Sigmoid colon (tissue), 4 donors: ENCODE data around the gene CAST.

Experiments
- POLR2A ChIP-seq, 2 donors: fragments of 450-650 bp; IDR thresholded peaks; one replicate each; pipeline ENCODE4 v1.6.1; 2016; ENCODE audit warnings: antibody characterized with exemption in 2 of 2, mild to moderate bottlenecking in 2 of 2, moderate library complexity in 2 of 2
- POLR2AphosphoS5 ChIP-seq, 4 donors: sonication (generic); formaldehyde crosslinking; IDR thresholded peaks; one replicate each; pipeline ENCODE4 v1.6.1; 2017; ENCODE audit warnings: antibody characterized with exemption in 4 of 4
- TF ChIP-seq, protein P1 (sequence below), 4 experiments: fragments of 450-650 bp in 3 of 4; fragments of 200-600 bp in 1 of 4; IDR thresholded peaks; one replicate each; pipeline ENCODE4 v1.5.1; 2016 to 2019; ENCODE audit warnings: antibody characterized with exemption in 4 of 4, mild to moderate bottlenecking in 3 of 4, moderate library complexity in 2 of 4

- TF ChIP-seq, protein P1, sequence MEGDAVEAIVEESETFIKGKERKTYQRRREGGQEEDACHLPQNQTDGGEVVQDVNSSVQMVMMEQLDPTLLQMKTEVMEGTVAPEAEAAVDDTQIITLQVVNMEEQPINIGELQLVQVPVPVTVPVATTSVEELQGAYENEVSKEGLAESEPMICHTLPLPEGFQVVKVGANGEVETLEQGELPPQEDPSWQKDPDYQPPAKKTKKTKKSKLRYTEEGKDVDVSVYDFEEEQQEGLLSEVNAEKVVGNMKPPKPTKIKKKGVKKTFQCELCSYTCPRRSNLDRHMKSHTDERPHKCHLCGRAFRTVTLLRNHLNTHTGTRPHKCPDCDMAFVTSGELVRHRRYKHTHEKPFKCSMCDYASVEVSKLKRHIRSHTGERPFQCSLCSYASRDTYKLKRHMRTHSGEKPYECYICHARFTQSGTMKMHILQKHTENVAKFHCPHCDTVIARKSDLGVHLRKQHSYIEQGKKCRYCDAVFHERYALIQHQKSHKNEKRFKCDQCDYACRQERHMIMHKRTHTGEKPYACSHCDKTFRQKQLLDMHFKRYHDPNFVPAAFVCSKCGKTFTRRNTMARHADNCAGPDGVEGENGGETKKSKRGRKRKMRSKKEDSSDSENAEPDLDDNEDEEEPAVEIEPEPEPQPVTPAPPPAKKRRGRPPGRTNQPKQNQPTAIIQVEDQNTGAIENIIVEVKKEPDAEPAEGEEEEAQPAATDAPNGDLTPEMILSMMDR (IDR thresholded peaks at IDR 0.05), result no peak
- TF ChIP-seq POLR2A (IDR thresholded peaks at IDR 0.05) (no peak), POLR2AphosphoS5 (IDR thresholded peaks at IDR 0.05) (no peak)
These were observed 106.6 kb downstream of the CAST start for GRCh38 chr5:96768708-96769251.
